ENCODE measurements around the gene CD4.
A peak's percentile ranks its signal among the peaks of the same experiment; 100 is the strongest.

Gene CD4

DNA sequence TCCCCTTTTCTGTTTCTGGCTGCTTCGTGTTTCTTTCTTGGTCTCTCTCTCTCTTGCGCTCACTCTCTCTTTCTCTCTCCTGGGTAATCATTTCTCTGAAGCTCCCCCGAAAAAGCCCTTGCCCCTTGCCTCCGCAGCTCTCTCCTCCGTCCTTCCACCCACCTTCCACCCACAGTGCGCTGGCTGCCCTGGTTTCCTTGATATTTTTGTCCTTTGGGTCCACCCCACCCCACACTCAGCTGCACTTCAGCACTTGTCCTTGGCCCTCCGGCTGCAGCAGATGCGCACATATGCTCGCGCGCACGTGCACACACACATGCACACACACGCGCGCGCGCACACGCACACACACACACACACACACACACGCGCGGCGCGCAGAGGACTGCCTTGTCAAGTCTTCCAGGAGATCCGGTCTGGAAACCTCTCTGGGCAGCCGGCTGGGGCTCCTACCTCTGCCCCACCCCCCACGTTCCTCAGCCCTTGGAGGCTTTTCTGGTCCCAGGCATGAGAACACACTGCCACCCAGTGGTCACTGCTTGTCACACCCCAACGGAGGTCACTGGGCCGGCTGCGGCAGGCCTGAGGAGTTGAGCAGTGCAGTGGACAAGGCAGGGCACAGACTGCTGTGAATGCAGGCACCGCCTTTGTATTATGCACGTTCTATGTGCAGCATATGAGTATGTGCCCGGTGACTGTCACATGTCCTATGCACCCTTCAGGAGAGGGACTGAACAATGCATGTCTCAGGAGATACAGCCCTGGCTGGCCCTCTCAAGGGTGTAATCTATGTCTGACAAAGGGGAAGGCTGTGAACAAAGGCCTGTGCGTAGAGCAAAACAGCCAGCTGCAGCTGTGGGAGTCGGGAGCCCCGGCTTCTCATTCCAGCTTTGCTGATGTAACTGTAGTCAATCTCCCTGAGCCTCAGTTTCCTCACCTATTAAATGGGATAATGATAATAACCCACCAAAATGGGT is 10.5 kb upstream of the CD4 start:
- peak; percentile 97 for DNase-seq

DNA sequence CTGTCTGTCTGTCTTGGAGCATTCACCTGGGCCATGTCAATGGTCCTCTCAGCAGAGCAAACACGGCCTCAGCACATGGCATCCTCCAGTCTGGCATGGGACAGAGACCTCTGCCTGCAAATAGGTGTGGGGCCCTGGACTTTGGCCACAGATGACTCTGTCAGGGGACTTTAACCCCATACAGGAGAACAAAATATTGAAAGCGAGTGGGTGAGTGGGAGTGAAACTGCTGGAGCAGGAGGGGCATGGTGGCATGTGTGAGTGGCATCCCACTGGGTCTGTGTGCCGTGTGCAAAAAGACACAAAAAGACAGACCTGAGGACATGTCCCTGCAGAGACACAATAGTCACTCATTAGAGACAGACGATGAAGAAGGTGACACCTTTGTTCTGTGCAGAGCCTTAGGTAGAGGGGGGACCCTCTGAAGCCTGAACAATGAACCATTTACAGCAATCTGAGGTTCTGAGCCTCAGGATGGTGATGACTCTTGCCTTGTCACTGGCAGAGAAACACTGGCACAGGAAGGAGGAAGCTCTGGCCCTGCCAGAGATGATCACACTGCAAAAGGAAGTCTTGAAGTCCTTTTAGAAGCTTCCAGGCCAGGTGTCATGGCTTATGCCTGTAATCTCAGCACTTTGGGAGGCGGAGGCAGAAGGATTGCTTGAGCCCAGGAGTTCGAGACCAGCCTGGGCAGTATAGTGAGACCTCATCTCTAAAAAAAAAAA is 9.5 kb upstream of the CD4 start:
- no peak for DNase-seq

DNA sequence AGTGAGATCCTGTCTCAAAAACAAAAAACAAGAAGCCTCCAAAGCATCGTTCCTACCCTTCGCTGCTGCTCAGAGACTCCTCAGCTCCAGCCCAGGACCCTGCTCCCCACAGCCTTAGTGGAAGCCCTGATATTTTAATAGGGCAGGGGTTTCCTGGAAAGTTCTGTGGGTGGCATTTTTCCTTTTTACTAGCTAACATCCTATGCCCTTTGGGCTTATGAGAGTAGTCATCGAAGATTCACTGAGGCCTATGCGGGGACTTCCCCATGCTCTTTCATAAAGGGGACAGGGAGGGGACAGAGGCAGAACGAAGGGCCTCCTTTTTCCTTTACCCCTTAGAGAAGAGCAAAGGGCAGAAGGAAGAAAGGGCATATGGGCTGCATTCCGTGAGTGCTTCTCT is 8.8 kb upstream of the CD4 start:
- DNase-seq, result no peak

DNA sequence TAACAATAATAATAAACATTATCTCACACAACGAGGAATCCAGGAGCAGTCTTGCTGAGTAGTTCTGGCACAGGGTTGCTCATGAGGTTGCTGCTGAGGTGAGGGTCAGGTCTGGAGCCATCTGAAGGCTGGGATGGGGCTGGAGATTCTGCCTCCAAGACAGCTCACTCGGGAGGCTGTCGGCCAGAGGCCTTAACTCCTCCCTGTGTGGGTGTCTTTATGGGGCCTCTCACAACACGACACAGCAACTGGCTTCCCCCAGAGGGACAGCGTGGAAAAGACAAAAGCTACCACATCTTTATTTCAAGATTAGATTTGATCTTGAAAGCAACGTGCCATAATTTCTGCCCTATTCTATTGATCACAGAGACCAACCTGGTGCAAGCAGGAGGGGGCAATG is 7.2 kb upstream of the CD4 start:
- no peak for DNase-seq

DNA sequence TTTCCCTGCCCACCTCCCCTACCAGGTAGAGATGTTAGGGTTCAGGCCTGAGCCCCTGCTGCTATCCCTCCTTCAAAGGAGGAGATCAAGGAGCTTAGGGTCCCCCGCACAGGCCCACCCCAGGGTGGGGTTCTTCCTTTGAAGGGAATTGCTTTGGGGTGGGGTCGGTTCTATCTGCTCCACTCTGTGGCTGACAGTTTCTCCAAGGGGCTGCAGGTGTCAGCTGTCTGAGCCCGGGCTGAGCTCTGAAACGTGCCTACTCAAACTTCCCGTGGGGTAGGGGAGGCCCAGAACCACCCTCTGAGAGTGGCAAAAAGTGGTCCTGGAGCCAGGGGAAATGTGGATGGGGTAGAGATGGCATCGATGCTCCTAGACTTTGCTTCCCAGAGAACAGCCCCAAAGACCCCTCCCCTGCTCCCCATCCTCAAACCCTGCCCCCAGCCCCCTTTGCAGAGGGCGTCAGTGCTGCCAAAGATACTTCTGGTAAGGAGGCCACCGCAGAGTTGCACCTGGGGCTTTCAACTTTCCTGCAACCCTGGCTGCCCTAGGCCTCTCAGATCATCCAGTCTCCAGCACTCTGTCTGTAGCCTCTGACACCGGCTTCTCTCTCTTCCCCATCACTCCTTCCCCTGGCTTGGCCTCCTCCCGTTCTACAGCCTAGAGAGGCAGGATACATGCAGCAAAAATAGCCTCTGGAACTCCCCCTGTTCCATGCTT is 6.3 kb upstream of the CD4 start:
- no peak for DNase-seq

DNA sequence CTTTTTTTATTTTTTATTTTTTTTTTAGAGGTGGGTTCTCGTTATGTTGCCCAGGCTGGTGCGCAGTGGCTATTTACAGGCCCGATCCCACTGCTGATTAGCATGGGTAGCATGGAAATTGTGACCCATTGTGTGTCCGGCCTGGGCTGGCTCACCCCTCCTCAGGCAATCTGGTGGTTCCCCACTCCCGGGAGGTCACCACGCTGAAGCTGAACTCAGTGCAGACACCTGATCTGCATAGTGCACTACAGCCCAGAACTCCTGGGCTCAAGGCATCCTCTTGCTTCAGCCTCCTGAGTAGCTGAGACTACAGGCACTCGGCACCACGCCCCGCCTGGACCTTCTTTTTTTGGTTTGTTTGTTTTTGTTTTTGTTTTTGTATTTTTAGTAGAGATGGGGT is 5.5 kb upstream of the CD4 start:
- DNase-seq, result no peak

DNA sequence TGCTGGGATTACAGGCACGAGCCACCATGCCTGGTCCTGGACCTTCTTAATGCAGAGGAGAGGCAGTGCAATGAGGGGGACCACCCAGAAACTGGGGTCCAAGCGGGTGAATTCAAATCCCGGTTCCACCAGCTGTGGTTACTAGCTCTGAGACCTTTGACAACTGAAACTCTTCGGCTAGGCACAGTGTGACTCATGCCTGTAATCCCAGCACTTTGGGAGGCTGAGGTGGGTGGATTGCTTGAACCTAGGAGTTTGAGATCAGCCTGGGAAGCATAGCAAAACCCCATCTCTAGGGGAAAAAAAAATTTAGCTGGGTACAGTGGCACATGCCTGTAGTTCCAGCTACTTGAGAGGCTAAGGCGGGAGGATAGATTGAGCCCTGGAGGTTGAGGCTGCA is 5.0 kb upstream of the CD4 start:
- no peak for DNase-seq

DNA sequence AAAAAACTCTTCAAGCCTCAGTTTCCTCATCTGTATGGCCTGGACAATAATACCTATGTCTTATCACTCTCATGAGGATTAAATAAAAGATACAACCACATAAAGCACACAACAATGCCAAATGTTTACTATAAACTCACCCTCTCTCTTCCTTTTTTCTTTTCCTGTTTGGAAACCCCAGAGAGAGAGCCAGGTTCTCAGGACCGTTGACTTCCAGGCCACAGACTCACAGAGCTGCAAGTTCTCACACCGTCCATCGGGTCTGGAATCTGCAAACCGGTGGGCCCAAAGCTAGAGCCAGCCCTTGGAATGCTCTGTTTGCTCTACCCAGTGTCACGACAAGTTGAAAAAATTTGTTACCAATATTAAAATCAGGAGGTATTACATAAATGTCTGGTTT is 4.6 kb upstream of the CD4 start:
- DNase-seq, result no peak

DNA sequence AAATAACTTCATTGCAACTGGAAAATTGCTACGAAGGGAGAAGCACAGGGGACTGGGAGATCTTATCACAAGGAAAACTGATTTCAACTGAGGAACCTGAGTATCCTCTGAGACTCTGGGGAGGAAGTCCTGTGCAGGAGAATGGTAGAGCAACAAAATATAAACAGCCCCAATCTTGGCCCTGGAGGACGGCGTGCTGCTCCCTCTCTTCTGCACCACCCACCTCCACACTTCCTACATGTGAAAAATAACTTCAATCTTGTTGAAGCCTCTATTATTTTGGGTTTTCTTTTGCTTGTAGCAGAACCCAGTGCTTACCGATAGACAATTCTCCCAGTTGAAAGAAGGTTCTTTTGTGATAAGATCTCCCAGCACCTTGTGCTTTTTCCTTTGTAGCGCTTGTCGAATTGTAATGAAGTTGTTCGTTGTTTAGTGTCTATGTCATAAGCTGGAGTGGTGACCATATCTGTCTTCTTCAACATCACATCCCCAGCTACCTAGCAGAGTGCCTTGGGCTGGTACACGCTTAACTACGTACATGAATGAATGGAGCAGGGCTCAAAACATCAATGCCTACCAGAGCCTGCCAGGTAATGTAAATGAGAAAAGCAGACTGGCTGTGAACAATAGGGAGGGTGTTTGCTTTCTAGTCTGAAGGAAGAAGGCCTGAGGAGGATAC is 2.8 kb upstream of the CD4 start:
- DNase-seq, result no peak

DNA sequence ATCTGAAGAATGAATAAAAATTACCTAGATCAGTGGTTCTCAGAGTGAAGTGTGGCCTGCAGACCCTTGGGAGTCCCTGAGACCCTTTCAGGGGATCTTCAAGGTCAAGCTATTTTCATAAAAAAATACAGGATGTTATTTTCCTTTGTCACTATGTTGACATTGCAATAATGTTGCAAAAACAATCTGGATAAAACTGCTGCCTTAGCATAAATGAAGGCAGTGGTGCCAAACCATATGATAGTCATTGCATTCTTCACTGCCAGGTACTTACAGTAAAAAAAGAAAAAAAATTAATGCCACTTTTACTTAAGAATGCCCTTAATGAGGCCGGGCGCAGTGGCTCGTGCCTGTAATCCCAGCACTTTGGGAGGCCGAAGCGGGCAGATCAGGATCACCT is 2.0 kb upstream of the CD4 start:
- DNase-seq, result no peak

DNA sequence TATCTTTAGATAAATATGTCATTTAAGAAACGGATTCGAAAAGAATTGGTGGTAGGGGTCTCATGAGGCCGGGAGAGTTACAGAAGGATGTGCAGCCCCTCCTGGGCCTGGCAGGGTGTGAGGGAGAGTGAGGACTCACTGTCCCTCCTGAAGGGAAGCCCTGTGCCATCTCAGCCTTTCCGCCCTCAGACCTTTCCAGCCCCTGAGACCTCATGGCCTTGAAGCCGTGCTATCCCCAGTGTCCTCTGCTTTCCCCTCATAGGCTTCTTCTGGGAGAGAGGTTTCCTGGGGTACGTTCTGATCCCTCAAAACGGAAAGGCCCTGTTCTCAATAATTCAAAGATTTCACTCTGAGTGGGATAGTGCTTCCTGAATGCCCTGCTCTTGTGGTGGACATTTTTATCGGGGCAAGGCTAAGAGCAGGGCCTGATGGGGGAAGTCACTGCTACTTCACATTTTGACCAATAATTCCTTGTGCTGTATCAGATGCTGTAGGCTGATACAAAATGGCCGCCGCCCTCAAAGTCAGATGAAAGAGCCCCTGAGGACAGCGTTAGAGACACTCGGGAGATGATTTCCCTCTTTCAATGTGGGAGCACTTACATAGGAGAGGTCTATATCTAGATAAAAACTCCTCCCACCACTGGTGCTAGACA is 1.3 kb downstream of the CD4 start:
- DNase-seq, result no peak

DNA sequence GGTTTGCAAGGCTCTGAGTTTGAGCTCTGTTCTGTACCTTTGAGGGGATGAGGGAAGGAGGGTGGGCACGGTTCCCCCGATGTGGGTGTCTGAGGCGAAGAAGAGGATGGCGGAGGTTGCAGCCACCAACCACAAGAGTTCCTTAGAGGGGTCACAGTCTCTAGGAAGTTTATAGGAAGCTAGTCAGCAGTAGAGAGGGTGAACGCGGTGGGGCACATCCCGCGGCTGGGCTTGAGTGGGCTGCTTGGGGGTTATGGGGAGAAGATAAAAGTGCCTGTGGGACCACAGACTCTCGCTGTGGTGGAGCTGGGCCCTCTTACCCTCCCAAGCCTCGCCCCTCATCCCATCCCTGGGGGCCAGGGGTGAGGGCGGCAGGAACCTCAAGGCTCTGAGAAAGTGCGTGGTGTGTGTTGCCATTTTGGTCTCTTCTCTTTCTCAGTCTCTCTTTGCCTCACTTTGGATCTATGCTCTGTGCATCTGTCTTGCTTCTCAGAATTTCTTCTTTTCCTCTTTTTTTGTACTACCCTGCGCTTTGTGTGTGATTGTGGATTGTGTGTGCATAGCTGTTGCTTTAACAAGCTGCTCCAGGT is 2.7 kb downstream of the CD4 start:
- no peak for DNase-seq

DNA sequence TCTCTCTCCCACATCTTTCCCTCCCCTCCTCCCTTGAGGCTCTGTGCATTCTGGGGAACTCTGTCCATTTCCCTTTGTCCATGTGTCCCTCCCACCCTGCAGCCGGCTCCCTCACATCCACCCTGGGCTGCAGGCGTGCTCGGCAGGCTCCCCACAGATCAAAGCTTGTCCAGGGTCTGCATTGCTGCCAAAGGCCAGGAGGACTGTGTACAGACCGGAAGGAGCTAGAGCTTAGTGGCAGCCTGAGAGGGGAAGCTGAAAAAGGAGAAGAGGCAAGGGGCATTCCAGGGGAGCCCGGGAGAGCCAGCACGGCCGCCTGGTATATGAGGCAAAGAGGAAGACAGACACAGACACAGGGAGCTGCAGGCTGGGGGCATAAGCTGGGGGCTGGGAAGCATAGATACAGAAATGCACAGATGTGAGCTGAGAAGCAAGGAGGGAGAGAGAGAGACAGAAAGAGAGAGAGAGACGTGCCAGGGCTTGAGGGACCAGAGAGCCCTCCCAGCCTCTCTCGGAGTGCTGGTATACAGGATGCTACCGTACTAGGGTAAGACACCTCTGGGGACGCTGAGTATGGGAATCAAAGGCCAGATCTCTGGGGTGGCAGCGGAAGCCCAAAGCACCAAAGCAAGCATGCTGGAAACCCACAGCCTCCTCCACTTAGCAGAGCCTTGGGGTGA is 3.3 kb downstream of the CD4 start:
- no peak for DNase-seq

DNA sequence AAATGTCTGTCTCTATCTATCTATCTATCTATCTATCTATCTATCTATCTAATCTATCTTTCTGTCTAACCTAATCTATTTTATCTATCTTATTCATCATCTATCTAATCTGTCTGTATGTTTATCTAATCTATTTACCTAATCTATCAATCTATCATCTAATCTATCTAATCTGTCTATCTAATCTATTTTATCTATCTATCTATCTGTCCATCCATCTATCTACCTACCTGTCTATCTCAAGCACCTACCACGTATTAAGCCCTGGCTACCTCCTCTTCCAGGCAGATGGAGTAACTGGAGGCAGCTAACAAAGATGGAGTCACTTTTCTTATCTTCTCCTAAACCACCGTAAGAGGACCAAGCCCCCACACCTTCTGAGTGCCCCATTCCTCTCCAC is 5.8 kb downstream of the CD4 start:
- no peak for DNase-seq

DNA sequence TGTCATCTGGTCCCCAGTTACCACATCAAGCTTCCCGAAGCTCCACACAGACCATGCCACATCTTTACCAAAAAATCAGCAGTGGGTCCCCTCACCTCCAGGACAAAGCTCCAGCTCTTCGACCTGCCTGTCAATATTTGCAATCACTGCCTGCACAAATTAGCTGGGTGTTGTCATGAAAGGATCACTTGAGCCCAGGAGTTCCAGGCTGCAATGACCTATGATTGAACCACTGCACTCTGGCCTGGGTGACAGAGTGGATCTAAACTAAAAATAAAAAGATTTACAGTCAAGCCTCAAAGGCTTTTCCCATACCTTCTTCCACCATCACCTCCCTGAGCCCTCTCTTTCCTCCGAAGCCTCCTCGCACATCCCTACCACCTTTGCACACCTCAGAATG is 7.2 kb downstream of the CD4 start:
- no peak for DNase-seq

DNA sequence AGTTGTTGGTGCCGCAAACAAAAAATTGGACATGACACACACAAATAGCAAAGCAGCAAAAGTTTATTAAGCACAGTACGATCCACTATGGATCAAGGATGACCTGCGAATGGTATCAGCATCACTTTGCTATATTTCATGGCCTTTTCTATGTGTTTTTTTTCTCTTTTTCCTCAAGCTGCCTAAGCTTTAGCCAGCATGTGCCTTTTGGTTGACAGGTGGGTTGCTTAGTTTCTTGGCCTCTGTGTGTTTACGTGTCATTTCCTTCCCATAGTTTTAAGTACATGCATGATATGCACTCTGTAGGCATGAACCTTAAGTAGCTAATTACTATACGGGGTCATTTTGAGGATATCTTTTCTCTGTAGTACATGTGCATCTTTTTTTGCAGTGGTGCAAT is 9.8 kb downstream of the CD4 start:
- DNase-seq, result no peak

DNA sequence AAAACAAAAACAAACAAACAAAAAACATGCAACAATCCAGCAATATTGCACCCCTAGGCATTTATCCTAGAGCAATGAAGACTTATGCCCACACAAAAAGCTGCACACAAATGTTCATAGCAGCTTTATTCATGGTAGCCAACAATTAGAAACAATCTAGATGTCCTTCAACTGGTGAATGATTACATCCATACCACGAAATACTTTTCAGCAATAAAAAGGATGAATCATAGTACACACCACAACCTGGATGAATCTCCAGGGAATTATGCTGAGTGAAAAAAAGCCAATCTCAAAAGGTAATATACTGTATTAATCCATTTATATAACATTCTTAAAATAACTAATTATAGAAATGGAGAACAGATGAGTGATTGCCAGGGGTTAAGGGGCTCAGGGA is 17.8 kb downstream of the CD4 start:
- no peak for DNase-seq

DNA sequence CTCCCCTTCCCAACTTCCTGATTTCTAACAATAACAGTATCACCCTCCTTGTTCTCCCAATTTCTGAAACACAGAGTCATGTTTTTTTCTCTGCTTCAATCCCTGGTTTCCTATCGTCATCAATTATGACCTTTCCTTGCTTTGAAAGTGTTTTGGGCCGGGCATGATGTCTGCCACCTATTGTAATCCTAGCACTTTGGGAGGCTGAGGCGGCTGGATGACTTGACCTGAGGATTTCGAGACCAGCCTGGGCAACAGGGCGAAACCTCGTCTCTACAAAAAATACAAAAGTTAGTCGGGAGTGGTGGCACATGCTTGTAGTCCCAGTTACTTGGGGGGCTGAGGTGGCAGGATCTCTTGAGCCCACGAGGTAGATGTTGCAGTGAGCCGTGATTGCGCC is 19.7 kb downstream of the CD4 start:
- DNase-seq, result no peak

DNA sequence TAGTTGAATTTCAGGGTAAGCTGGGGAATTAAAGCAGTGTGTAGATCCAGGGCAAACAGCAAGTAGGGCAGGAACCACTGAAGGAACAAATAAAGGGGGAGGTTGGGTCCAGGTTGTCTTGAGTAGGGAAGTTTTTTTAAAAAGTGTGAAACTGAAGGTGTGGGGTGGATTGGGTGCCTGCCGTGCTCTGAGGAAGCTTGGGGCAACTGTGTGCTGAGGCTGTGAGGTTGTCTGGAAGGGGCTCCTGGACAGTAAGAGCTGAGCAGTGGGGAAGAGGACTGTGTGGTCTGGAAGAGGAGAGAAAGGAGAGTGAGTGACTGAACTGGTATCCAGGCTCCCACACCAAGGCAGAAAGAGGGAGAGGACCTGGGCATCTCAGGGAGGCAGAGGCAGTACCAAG is 21.4 kb downstream of the CD4 start:
- DNase-seq, result no peak

DNA sequence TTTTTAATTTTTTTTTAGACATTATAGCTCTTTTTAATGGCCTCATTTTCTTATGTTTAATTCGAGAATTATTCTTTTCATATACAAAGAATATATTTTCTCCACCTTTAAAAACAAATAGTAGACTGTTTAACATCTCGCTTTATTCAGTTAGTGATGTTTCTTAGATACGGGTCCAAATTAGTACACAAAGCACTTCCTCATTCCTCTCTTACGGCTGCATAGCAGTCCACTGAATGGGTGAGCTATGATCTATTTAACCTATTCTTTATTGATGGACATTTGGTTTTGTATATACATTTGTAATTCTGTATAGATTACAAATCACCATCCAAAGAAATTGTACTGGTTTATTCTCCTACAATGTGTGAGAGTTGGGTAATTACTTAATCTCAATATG is 24.0 kb downstream of the CD4 start:
- no peak for DNase-seq

DNA sequence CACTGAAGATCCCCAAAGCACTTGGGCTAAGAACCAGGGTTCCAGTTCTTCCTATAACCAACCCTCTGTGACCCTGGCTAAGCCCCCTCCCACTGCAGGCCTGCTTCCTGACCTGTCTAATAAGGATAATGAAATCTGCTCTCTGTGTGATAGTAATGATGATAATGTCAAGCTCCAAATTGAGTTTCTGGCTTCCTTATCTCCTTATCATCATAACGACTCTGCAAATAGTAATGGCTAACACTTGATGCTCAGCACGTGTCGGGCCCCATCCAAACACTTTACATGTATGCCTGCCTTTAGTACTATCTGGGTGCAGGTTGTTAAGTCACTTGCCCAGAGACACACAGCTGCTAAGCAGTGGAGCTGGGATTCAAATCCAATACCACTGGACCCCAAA is 27.3 kb downstream of the CD4 start:
- DNase-seq, result no peak

DNA sequence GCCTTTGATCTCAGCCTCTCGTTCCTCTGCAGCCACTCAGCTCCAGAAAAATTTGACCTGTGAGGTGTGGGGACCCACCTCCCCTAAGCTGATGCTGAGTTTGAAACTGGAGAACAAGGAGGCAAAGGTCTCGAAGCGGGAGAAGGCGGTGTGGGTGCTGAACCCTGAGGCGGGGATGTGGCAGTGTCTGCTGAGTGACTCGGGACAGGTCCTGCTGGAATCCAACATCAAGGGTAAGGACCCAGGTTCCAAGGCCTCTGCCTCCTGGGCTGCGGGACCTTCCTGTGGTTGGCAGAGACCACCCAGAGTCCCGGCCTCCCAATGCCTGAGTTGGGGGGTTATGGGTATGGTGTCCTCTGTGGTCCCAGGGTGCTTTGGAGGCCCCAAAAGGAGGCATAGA is 27.8 kb downstream of the CD4 start:
- no peak for DNase-seq

Measured in NCI-H69 (cell line).